GM19099 (cell line): Measurements from ENCODE around the gene PDE11A.

Source experiments
- POLR2A ChIP-seq: IDR thresholded peaks from 3 replicates; pipeline ENCODE4 v1.6.1; 2011; ENCODE audit warnings: low read depth; ENCODE audit not compliant: insufficient read length; ENCODE audit errors: extremely low read depth

The PDE11A gene

DNA sequence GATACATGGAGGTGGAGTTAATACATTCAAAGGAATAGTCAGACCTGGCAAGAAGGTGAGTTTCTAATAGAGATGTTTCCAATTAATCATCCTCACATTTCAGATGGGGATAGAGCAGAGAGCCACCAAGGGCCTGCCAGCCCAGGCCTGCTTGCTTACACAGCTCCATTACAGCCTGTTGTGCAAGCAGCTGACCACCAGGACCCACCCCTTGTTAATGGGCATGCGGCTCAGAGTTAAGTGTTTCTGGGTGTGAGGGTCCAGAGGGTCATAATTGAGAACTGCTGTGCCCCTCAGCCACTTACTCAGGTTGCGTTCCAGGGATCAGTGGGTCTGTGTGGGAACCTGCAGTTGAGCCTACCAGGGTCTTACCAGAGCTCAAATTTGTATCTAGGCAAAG is 480.2 kb downstream of the PDE11A start:
- TF ChIP-seq POLR2A: no peak

DNA sequence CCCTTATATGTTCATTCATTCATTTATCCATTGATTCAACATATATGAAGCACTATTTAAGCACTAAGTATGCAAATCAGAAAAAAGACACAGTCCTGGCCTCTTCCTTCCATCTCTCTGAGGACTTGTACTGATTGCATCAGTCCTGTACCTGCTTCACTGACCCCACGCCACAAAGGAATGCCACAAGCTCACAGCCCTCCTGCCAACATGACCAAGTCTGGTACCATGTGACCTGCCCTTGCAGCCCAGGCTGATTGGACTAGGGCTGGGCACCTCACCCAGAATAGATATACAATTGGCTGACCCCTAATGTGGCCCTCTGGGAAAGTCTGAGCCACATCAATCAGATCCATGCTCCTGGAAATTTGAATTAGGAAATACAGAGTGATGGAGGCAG is 483.4 kb downstream of the PDE11A start:
- TF ChIP-seq POLR2A: no peak

DNA sequence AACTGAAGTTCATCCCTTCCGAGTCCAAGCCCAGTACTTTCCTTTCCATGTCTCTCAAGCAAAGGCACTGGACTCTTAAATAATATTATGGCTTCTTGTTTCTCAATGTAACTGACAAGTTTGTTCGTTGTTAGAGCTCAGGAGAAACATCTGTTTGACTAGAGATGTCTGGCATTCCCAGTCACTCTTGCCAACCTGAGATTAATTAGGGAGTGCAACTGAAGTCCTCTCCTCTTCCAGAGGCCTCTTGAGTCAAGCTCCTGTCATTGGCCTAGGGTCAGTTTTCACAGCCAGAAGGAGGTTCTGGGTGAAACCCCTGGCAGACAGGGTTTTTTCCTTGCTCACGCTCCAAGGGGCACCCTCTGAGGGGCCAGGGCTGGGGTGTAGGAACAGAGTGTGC is 483.9 kb downstream of the PDE11A start:
- no peak for TF ChIP-seq POLR2A

GRCh38 chr2:177587371-177587770 is 485.2 kb downstream of the PDE11A start:
- TF ChIP-seq POLR2A: no peak

DNA sequence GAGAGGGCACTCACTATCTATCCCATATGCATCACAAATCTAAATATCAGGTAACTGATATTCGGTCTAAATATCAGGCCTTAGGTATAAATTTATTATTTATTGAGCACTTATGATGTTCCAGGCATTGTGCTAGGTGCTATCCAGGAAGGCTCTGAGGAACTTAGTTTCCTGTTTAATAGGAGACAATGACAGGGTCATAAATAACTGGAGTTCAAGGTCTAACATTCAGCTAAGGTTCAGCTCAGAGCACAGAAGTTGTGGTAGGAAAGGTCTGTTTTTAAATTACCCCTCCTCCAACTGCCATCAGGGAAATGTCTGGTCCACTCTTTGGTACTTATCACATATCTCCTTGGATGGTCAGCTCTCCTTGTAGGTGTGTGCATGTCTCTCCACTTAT is 486.4 kb downstream of the PDE11A start:
- no peak for TF ChIP-seq POLR2A

- TF ChIP-seq POLR2A: no peak
Observed at GRCh38 chr2:177585234-177585863, 487.2 kb downstream of the PDE11A start.

DNA sequence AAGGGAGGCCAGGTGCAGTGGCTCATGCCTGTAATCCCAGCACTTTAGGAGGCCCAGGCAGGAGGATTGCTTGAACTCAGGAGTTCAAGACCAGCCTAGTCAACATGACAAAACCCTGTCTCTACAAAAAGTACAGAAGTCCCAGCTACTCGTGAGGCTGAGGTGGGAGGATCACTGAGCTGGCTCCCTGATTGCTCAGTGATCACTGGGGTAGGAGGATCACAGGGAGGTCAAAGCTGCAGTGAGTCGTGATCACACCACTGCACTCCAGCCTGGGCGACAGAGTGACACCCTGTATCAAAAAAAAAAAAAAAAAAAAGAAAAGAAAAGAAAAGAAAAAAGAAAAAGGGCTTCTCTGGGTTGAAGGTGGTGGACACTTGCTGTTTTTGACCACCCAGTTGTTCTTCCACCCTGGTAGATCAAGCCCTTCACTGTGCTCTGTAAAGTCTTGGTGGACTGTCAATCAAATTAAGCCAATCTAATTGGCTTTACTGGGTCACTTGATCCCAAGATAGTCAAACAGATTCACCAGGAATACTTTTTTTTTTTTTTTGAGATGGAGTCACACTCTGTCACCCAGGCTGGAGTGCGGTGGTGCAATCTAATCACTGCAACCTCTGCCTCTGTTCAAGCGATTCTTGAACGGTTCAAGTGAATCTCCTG is 488.4 kb downstream of the PDE11A start:
- no peak for TF ChIP-seq POLR2A

DNA sequence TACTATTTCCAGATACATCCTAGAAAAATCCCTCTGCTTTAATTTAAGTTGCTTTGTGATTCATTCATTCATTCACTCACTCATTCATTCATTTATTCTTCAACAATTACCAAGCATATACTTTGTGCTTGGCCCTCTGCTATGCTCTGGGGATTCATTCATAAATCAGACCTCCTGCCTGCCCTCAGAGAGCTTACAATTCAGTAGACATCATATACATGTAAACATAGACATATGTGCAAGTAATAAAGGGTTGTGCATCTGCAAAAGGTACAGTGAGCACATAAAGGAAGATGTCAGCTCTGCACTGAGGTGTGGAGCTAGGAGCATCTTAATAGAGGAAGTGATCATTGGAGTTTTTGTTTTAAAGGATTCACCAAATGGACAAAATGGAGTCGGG is 490.6 kb downstream of the PDE11A start:
- no peak for TF ChIP-seq POLR2A

DNA sequence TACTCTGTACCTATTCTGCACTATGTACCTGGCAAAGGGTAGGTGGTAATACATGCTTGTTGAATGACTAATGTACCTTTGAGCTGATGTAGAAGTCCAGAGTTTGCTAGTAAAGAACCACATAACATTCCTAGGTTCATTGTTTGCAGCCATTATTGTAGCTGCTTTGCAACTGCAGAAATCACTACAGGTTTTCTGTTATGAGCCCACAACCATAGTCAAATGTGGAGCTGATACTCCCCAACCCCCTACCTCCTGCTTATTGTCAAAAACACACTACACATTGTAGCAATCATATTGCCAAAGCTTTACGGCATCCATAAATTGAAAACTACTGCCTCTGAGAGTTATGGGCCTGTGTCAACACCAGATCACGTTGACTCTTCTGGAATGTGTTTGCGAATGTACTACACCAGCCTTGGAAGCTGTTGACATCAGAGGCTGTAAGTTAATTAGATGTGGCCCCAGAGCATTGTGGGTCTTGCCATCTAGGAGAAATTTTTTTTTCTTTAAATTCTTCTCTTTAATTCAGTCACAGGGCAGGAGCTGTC is 493.0 kb downstream of the PDE11A start:
- TF ChIP-seq POLR2A: no peak

GRCh38 chr2:177578454-177578853 is 494.1 kb downstream of the PDE11A start:
- no peak for TF ChIP-seq POLR2A

DNA sequence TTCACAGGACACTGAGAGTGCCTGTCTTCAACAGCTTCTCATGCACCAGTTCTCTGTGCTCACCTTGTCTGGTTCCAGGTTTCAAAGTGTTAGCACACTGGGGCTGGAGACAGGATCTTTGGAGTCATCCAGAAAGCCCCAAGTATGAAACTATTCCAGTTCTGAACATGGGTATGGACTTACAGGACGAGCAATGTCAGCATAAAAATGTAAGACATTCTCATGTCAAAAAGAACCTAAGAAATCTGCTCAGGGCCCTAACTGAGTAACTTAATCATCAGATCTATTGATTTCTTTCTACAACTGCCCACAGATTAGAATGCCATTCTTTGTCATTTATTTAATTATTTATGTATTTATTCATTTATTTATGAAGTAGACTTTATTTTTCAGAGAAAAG is 495.5 kb downstream of the PDE11A start:
- TF ChIP-seq POLR2A: no peak

- no peak for TF ChIP-seq POLR2A
Observed at GRCh38 chr2:177575358-177575757, 497.2 kb downstream of the PDE11A start.

- no peak for TF ChIP-seq POLR2A
Observed at GRCh38 chr2:177574356-177574755, 498.2 kb downstream of the PDE11A start.
